HG02938 (cell line): ENCODE measurements around the gene CHIA.
A peak's percentile ranks its signal among the peaks of the same experiment; 100 is the strongest.

Experiments
- ATAC-seq: cut with Tn5 transposase; IDR thresholded peaks from one replicate; pipeline ENCODE4 v1.9.1; 2021; ENCODE audit warnings: mild to moderate bottlenecking, moderate library complexity; ENCODE audit not compliant: unreplicated experiment

Gene CHIA

GRCh38 chr1:111290630-111291029 lies at the start of gene CHIA:
CHIA (plus strand) TSS chr1:111290851; CDS start chr1:111310468, 19,617 bp downstream.
- no peak for ATAC-seq

DNA sequence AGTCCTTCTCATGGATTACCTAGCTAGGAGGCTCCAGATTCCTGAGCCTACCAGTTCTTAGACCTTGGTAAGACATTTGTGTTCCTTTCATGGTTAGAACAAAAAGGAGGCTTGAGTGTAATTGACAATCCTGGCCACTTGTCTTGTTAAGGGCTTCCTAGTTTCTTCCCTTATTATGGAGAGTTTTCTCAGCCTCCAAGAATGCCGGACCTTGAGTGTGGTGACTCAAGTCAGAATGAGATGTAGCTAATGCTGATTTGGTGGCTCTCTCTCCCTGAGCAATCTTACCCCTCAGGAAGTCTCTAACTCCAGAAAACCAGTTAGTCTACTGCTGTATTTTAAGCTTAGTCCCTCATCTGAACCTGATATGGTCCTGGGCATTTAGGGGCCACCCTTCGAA lies 48.9 kb upstream of the CHIA start:
- no peak for ATAC-seq

DNA sequence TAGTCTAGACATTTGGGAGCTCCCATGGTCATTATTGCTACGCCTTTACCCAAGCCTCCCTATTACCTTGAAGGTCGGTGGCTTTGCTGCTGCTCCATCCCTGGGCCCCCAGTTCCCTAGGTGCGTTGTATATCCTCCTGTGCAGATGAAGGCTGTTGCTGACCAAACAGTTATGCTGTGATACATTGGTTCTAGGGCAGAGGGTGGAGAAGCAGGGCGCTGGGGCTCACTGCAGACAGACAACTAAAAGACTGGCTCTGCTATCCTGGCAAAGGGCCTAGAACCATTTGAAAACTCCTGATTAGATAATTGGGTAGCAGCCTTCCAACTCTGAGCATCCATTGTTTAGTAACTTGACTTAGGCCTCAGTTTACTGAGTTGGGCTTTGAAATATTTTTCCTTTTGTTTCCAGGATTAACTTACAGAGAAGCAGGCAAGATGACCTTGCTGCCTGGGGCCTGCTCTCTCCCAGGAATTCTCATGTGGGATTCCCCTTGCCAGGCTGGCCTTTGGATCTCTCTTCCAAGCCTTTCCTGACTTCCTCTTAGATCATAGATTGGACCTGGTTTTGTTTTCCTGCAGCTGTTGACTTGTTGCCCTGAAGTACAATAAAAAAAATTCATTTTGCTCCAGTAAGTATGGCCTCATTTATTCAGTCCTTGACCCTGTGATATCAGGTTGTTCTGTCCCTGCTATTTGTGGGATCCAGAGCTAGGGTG lies 47.7 kb upstream of the CHIA start:
- ATAC-seq, result no peak

- ATAC-seq, result no peak
Observed at GRCh38 chr1:111247125-111247838, 43.4 kb upstream of the CHIA start.

GRCh38 chr1:111249960-111250359 lies 40.7 kb upstream of the CHIA start:
- ATAC-seq, result no peak

DNA sequence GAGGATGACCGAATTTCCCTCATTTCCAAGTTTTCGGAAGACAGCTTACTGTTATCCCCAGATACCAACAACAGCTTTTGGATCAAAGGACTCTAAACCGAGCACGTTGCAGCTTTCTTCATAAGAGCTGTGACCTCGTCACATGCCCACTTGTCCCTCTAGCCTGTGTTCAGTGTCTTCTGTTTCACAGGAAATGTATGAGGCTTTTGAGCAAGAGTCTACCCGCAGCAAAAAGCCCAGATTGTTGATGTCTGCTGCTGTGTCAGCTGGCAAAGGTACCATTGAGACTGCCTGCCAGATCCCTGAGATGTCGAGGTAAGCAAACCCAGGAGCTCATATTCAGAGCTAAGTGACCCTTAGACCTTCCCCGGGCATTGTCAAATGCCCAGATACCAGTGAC lies 39.1 kb upstream of the CHIA start:
- ATAC-seq, result no peak

DNA sequence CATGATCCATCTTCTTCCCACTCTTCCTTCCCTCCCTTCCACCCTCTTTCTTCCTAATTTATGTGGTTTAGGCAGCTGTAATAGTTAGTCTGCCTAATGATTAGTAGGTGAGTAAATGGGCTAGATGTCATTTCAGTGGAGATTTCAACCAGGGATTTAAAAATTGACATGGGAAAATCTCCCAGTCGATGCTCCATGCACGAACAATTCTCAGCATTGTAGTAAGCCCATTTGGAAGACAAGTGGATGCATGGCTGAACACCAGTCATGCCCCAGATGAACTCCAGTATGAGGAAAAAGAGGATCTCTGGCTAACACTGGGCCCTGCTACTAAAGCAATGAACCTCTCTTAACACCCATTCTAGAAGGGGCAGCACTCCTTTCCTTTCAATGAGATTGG lies 37.9 kb upstream of the CHIA start:
- ATAC-seq, result no peak

DNA sequence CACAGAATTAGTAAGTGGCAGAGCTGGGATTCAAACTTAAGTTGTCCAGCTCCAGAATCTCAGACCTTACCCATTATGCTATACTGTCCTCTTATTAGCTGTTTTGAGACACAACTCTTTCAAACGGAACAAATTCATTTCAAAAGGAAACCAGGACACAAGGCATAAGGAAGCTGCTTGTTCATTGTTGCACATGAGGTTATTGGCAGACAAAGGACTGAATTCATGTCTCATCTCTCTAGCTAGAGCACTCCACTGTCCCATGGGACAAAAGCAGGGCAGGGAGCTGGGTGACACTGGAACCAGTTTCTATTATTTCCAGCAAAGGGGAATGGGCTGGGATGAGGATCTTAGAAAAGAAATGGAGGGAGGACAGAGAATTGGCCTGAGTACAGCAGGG lies 36.8 kb upstream of the CHIA start:
- ATAC-seq, result no peak

GRCh38 chr1:111256988-111257658 lies 33.5 kb upstream of the CHIA start:
- no peak for ATAC-seq

DNA sequence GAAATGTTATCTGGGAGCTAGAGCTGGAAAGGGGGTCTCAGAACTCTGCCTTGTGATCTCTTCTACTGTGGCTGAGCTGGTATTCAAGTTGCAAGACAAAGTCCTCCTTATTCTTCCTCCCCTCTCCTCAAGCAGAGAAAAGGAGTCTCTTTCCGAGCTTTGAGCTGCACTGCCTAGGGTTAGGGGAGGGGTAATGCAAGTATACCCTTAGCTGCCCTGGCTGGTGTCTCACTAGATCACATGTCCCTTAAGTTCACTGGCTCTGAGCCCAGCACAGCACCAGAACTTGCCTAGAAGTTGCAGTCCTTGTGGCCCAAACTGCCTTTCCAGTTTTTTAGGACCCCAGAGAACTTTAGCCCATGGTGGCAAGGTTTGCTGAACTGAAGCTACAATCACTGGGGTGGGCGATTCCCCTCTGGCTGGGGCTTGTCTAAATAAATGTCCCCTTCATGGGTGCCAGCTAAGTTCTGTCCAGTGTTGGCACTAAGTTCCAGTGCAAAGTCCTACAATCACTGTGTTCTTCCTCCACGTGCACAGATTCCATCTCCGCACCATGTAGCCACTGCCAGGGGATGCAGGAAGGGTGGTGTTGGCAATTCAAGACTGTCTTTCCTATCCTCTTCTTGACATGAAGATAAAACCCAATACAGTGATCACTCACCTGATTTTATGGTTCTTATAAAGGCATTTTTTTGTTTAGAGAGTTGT lies 22.7 kb upstream of the CHIA start:
- ATAC-seq, result no peak

- no peak for ATAC-seq
Observed at GRCh38 chr1:111269825-111270406, 20.7 kb upstream of the CHIA start.

DNA sequence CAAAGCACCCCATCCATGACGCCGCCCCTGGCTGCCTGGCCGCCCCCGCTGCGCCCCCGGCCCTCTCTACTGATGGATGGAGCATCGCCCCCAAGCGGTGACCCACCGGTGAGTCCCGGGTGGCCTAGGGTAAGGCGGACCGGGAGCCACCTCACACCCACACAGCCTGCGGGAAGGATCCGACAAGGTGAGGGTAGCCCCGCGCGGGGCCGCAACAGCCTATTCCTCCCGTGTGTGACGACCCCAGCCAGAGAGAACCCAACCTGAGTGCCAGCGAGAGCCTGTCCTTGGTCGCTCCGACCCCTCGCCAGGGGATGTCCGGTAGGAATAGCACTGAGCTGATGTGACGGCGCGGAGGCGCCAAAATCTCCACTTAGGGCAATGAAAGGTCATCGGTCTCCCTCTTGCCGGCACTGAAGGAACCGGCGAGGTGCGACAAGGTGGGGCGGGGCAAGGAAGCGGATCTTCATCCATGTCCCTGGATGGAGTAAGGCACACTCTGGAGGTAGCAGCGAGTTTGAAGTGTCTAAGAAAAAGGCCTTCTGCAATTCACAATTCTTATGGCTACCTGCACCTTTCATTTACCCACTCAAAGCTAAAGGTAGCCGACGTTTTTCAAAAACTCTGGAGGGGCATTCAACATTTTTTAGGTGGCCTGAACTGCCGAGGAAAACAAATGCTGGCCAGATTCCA lies 19.7 kb upstream of the CHIA start:
- ATAC-seq, result no peak

GRCh38 chr1:111271464-111271801 lies 19.2 kb upstream of the CHIA start:
- no peak for ATAC-seq

DNA sequence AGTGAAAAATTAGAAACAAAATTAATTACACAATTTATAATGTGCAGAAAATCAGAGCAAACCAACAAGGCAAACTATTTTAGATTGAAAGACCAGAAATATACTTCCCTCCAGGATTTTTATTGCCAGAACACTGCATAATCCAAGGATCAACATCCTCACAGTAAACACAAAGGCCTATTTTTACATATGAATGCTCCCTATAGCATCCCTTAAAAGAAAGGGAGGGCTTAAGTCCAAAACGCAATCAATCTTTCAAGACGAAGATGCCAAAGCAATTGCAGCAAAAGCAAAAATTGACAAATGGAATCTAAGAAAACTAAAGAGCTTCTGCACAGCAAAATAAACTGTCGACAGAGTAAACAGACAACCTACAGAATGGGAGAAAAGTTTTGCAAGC lies 18.6 kb upstream of the CHIA start:
- ATAC-seq, result no peak

GRCh38 chr1:111274653-111275052 lies 16.0 kb upstream of the CHIA start:
- peak; percentile 56 for ATAC-seq

DNA sequence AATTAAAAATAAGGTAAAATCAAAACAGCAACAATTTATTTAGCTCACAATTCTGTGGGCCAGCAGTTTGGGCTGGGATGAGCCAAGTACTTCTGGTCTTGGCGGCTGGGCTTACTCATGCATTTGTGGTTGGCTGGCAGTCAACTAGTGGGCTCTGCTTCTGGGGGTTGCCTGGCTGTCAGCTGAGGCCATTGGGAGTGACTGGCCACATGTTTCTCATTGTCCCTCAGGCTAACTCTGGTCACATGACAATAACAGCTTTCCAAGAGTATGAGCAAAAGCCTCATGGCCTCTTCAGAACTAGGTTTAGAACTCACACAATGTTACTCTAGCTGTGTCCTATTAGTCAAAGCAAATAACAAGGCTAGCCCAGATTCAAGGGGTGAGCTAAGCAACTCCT lies 15.6 kb upstream of the CHIA start:
- ATAC-seq, result peak; percentile 31

GRCh38 chr1:111275780-111276433 lies 14.7 kb upstream of the CHIA start:
- no peak for ATAC-seq

- ATAC-seq, result no peak
Observed at GRCh38 chr1:111279144-111279543, 11.5 kb upstream of the CHIA start.

GRCh38 chr1:111280267-111280666 lies 10.4 kb upstream of the CHIA start:
- no peak for ATAC-seq

DNA sequence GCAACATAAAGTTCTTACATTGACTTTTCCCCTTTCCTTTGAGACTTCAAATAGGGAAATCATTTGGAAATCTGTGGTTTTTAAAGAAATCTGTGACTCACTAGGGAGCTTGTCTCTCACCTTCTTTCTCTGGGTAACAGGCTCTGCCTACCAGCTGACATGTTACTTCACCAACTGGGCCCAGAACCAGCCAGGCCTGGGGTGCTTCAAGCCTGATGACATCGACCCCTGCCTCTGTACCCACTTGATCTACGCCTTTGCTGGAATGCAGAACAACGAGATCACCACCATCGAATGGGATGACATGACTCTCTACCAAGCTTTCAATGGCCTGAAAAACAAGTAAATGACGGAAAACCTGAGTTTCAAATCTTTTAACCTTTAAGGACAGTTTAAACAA lies 9.2 kb upstream of the CHIA start:
- ATAC-seq, result no peak
